WTC11 (cell line): ENCODE results near the gene SLC31A2. TPM values are rescaled to one million over a fixed set of nuclear protein-coding genes. Genes with fewer than 3 reads are reported as not detected.

Experiments
- ATAC-seq: fragments of 200-7000 bp; cut with Tn5 transposase; 2 replicates; pipeline ENCODE4 v1.10.0; 2021; ENCODE audit warnings: mild to moderate bottlenecking, moderate library complexity
- CTCF ChIA-PET: fragments of 300-600 bp; sonication (Branson Sonifier 250); formaldehyde crosslinking; loops from one replicate; lab custom pipeline; 2021; ENCODE audit warnings: antibody characterized with exemption; lab: Charles Lee
- POLR2A ChIA-PET: fragments of 350-600 bp; sonication (Branson Sonifier 250); formaldehyde crosslinking; loops from one replicate; lab custom pipeline; 2021; ENCODE audit warnings: antibody characterized with exemption; lab: Charles Lee
- DNase-seq: peaks from one replicate; pipeline ENCODE4 v3.0.0; 2021; ENCODE audit warnings: low spot score
- H3K27ac Mint-ChIP-seq: 2 replicates; pipeline ENCODE4 v1.8.0; 2021; ENCODE audit warnings: mixed read lengths
- H3K27me3 Mint-ChIP-seq: 2 replicates; pipeline ENCODE4 v1.8.0; 2021; ENCODE audit warnings: low read depth, mild to moderate bottlenecking, moderate library complexity, mixed read lengths
- H3K36me3 Mint-ChIP-seq: 2 replicates; pipeline ENCODE4 v1.8.0; 2021; ENCODE audit warnings: mixed read lengths
- H3K4me1 Mint-ChIP-seq: 2 replicates; pipeline ENCODE4 v1.8.0; 2022; ENCODE audit warnings: mixed read lengths
- H3K4me3 Mint-ChIP-seq: 2 replicates; pipeline ENCODE4 v1.8.0; 2021; ENCODE audit warnings: mild to moderate bottlenecking, moderate library complexity, mixed read lengths
- H3K9me3 Mint-ChIP-seq: 2 replicates; pipeline ENCODE4 v1.8.0; 2021; ENCODE audit warnings: mixed read lengths
- E2F1 ChIP-seq: sonication (generic); formaldehyde crosslinking; IDR thresholded peaks from 2 replicates; pipeline ENCODE4 v1.8.0; 2022; ENCODE audit warnings: mild to moderate bottlenecking, missing genetic modification reagents
- ELF4 ChIP-seq: sonication (generic); formaldehyde crosslinking; IDR thresholded peaks from 2 replicates; pipeline ENCODE4 v1.8.1; 2022; ENCODE audit warnings: low read depth, mild to moderate bottlenecking, moderate library complexity, missing genetic modification reagents
- GRHL2 ChIP-seq: fragments of 250-450 bp; sonication (Bioruptor Pico); IDR thresholded peaks from 2 replicates; pipeline ENCODE4 v1.8.0; 2022; ENCODE audit warnings: mild to moderate bottlenecking, moderate library complexity; ENCODE audit not compliant: insufficient replicate concordance, severe bottlenecking
- GTF2I ChIP-seq: fragments of 250-450 bp; sonication (Bioruptor Pico); conservative IDR thresholded peaks from 2 replicates; pipeline ENCODE4 v1.4.0; 2021; ENCODE audit warnings: mild to moderate bottlenecking
- total RNA-seq: library from RNA; stranded (reverse); gene quantifications from 3 replicates; pipeline ENCODE4 v1.2.3, GENCODE V29; 2021
- TF ChIP-seq, protein P1 (sequence below): sonication (generic); formaldehyde crosslinking; IDR thresholded peaks from 2 replicates; pipeline ENCODE4 v1.8.0; 2023; ENCODE audit warnings: mild to moderate bottlenecking, missing genetic modification reagents
- TF ChIP-seq, protein P2 (sequence below): fragments of 250-450 bp; sonication (Bioruptor Pico); IDR thresholded peaks from 2 replicates; pipeline ENCODE4 v1.9.0; 2021; ENCODE audit warnings: mild to moderate bottlenecking
- TF ChIP-seq, protein P3 (sequence below): sonication (generic); formaldehyde crosslinking; IDR thresholded peaks from 2 replicates; pipeline ENCODE4 v1.8.1; 2023; ENCODE audit warnings: mild to moderate bottlenecking, missing genetic modification reagents, borderline replicate concordance
- TF ChIP-seq, protein P4 (sequence below): sonication (generic); formaldehyde crosslinking; IDR thresholded peaks from 2 replicates; pipeline ENCODE4 v1.8.0; 2022; ENCODE audit warnings: missing genetic modification reagents

The SLC31A2 gene
- total RNA-seq, 1 experiment from 2014 or later = 2.0 TPM

GRCh38 chr9:113164536-113165300 lies 13.9 kb downstream of the SLC31A2 start (continued):
- TF ChIP-seq, protein P1, sequence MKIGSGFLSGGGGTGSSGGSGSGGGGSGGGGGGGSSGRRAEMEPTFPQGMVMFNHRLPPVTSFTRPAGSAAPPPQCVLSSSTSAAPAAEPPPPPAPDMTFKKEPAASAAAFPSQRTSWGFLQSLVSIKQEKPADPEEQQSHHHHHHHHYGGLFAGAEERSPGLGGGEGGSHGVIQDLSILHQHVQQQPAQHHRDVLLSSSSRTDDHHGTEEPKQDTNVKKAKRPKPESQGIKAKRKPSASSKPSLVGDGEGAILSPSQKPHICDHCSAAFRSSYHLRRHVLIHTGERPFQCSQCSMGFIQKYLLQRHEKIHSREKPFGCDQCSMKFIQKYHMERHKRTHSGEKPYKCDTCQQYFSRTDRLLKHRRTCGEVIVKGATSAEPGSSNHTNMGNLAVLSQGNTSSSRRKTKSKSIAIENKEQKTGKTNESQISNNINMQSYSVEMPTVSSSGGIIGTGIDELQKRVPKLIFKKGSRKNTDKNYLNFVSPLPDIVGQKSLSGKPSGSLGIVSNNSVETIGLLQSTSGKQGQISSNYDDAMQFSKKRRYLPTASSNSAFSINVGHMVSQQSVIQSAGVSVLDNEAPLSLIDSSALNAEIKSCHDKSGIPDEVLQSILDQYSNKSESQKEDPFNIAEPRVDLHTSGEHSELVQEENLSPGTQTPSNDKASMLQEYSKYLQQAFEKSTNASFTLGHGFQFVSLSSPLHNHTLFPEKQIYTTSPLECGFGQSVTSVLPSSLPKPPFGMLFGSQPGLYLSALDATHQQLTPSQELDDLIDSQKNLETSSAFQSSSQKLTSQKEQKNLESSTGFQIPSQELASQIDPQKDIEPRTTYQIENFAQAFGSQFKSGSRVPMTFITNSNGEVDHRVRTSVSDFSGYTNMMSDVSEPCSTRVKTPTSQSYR (CRISPR knock-in tag) = no peak

- TF ChIP-seq GTF2I (CRISPR knock-in tag) (no peak), ELF4 (no peak), E2F1 (CRISPR knock-in tag) (no peak)
- TF ChIP-seq, protein P2, sequence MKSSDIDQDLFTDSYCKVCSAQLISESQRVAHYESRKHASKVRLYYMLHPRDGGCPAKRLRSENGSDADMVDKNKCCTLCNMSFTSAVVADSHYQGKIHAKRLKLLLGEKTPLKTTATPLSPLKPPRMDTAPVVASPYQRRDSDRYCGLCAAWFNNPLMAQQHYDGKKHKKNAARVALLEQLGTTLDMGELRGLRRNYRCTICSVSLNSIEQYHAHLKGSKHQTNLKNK = no peak
- no peak overlapping the region for H3K27ac Mint-ChIP-seq
- POLR2A ChIA-PET = no interaction called here
- CTCF ChIA-PET = no interaction called here
- ATAC-seq (no peak), DNase-seq (no peak)
- no peak overlapping the region for H3K4me3 Mint-ChIP-seq
- H3K4me1 Mint-ChIP-seq = peaks cover 9% of the 10 kb centered on the region
- H3K36me3 Mint-ChIP-seq = peaks cover 43% of the 10 kb centered on the region
- no peaks in the 10 kb centered on the region for H3K9me3 Mint-ChIP-seq
- H3K27me3 Mint-ChIP-seq = no peaks in the 10 kb centered on the region
These were observed 15.2 kb downstream of the SLC31A2 start for GRCh38 chr9:113166039-113166438.

DNA sequence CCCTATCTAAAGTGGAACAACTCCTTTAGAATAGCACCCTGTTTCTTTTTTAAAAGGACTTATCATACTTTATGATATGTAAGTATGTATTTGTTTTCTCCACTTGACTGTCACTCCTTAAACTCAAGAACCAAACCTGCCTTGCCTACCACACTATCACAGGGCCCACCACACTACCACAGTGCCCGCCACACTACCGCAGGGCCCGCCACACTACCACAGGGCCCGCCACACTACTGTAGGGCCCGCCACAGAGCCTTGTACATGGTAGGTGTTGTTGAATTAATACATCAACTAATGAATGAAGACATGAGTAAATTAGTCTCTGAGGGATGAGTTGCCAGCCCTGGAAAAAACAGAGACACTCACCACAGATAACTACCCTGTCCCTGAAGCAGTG lies 18.0 kb downstream of the SLC31A2 start:
- Mint-ChIP-seq H3K27me3 (no peaks in the 10 kb centered on the region), H3K4me1 (no peaks in the 10 kb centered on the region), H3K4me3 (no peak overlapping the region), H3K9me3 (peaks cover 8% of the 10 kb centered on the region), H3K27ac (no peak overlapping the region), H3K36me3 (peaks cover 56% of the 10 kb centered on the region)
- CTCF ChIA-PET = no interaction called here
- TF ChIP-seq, protein P3, sequence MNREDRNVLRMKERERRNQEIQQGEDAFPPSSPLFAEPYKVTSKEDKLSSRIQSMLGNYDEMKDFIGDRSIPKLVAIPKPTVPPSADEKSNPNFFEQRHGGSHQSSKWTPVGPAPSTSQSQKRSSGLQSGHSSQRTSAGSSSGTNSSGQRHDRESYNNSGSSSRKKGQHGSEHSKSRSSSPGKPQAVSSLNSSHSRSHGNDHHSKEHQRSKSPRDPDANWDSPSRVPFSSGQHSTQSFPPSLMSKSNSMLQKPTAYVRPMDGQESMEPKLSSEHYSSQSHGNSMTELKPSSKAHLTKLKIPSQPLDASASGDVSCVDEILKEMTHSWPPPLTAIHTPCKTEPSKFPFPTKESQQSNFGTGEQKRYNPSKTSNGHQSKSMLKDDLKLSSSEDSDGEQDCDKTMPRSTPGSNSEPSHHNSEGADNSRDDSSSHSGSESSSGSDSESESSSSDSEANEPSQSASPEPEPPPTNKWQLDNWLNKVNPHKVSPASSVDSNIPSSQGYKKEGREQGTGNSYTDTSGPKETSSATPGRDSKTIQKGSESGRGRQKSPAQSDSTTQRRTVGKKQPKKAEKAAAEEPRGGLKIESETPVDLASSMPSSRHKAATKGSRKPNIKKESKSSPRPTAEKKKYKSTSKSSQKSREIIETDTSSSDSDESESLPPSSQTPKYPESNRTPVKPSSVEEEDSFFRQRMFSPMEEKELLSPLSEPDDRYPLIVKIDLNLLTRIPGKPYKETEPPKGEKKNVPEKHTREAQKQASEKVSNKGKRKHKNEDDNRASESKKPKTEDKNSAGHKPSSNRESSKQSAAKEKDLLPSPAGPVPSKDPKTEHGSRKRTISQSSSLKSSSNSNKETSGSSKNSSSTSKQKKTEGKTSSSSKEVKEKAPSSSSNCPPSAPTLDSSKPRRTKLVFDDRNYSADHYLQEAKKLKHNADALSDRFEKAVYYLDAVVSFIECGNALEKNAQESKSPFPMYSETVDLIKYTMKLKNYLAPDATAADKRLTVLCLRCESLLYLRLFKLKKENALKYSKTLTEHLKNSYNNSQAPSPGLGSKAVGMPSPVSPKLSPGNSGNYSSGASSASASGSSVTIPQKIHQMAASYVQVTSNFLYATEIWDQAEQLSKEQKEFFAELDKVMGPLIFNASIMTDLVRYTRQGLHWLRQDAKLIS (CRISPR knock-in tag) = no peak
- TF ChIP-seq, protein P4, sequence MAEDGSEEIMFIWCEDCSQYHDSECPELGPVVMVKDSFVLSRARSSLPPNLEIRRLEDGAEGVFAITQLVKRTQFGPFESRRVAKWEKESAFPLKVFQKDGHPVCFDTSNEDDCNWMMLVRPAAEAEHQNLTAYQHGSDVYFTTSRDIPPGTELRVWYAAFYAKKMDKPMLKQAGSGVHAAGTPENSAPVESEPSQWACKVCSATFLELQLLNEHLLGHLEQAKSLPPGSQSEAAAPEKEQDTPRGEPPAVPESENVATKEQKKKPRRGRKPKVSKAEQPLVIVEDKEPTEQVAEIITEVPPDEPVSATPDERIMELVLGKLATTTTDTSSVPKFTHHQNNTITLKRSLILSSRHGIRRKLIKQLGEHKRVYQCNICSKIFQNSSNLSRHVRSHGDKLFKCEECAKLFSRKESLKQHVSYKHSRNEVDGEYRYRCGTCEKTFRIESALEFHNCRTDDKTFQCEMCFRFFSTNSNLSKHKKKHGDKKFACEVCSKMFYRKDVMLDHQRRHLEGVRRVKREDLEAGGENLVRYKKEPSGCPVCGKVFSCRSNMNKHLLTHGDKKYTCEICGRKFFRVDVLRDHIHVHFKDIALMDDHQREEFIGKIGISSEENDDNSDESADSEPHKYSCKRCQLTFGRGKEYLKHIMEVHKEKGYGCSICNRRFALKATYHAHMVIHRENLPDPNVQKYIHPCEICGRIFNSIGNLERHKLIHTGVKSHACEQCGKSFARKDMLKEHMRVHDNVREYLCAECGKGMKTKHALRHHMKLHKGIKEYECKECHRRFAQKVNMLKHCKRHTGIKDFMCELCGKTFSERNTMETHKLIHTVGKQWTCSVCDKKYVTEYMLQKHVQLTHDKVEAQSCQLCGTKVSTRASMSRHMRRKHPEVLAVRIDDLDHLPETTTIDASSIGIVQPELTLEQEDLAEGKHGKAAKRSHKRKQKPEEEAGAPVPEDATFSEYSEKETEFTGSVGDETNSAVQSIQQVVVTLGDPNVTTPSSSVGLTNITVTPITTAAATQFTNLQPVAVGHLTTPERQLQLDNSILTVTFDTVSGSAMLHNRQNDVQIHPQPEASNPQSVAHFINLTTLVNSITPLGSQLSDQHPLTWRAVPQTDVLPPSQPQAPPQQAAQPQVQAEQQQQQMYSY (CRISPR knock-in tag) = no peak
- no peak for TF ChIP-seq GRHL2 (CRISPR knock-in tag)
- no peak for DNase-seq
- POLR2A ChIA-PET = no interaction called here
- no peak for ATAC-seq
